HG02840 (cell line): ENCODE measurements around the gene STX2.

Experiments
- ATAC-seq: cut with Tn5 transposase; IDR thresholded peaks from one replicate; pipeline ENCODE4 v1.9.1; 2021; ENCODE audit warnings: mild to moderate bottlenecking, moderate library complexity, moderate number of reproducible peaks; ENCODE audit not compliant: unreplicated experiment, low FRiP score

Gene STX2

DNA sequence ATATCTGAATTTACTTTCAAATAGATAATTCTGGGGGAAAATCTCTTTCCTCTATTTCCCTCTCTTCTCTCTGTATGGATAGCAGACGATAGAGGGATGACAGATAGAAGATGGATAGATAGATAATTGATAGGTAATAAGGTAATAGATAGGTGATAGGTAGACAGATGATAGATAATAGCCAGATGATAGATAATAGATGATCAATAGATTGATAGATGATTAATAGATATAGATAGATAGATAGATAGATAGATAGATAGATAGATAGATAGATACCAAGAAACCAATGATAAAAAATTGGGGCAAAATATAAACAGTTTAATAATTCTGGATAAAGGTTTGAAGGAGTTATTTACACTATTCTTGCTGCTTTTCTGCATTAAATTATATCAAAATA, 96.3 kb downstream of the STX2 start:
- no peak for ATAC-seq

DNA sequence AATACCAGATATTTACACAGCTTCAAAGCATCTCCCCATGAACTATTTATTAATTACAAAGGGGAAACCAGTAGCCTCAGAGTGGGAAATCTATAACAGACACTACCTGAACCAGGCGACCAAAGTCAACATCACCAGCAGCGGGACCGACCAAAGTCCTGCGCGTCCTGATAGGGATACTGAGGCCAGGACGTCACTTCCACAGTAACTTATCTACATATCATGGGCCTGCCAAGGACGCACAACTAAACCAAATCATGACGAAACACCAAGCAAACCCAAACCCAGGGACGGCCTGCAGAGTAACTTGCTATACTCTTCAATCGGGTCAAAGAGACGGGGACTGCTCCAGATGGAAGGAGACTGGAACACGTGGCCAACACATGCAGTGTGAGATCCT, 96.9 kb downstream of the STX2 start:
- no peak for ATAC-seq
